NCI-H446 treated with DMSO at 0.1 percent for 48 hours (cell line): ENCODE results near the gene FXN.
"Not testable (repeated sequence)": the region's sequence is repeated elsewhere in the genome, so short reads cannot be mapped to it uniquely, and the experiment has no call there.

Source experiments
- DNase-seq: peaks from one replicate; lab custom pipeline; 2025; lab: John Stamatoyannopoulos, UW

FXN gene

GRCh38 chr9:69104830-69105527, 69.4 kb downstream of the FXN start:
- no peak for DNase-seq

GRCh38 chr9:69107771-69108170, 72.2 kb downstream of the FXN start:
- DNase-seq = no peak

DNA sequence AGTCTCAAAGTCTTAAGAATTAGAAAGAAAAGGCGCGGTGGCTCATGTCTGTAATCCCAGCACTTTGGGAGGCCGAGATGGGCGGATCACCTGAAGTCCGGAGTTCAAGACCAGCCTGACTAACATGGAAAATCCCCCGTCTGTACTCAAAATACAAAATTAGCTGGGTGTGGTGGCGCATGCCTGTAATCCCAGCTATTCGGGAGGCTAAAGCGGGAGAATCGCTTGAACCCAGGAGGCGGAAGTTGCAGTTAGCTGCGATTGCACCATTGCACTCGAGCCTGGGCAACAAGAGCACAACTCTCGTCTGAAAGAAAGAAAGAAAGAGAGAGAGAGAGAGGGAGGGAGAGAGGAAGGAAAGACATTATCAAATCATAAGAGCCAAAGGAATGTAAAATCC, 73.2 kb downstream of the FXN start:
- DNase-seq = not testable (repeated sequence)

GRCh38 chr9:69109152-69109551, 73.6 kb downstream of the FXN start:
- DNase-seq = no peak

DNA sequence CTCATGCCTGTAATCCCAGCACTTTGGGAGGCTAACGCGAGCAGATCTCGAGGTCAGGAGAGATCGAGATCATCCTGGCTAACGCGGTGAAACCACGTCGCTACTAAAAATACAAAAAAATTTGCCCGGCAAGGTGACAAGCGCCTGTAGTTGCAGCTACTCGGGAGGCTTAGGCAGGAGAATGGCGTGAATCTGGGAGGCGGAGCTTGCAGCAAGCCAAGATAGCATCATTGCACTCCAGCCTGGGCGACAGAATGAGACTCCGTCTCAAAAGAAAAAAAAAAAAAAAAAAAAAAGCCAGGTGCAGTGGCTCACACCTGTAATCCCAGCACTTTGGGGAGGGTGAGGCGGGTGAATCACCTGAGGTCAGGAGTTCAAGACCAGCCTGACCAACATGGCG, 77.1 kb downstream of the FXN start:
- not testable (repeated sequence) for DNase-seq

DNA sequence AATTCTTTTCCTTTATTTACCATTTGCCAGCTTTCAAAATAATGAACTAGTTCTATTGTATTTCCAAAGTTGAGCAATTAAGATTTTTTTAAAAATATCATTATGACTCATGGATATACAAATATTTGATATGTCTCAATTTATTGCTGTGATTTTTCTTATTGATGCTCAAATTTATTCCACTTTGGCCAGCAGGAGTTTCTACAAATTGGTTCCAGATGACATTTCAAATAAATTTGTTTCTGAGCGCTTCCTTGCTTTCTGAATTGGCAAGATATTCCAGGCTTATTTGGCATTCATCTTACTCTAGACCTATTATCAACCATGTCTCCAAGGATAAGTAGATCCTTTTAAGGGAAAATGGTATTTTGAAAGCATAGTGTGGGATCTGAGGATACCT, 80.1 kb downstream of the FXN start:
- DNase-seq = no peak

DNA sequence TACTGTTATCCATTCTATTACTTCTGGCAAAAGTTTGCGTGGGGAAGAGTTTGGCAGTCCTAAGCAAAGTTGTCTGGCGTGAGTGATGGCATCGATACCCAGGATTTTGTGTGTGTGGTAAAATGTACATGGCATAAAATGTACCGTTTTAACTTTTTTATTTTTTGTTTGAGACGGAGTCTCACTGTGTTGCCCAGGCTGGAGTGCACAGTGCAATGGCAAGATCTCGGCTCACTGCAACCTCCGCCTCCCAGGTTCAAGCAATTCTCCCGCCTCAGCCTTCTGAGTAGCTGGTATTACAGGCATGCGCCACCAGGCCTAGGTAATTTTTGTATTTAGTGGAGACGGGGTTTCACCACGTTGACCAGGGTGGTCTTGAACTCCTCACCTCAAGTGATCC, 83.1 kb downstream of the FXN start:
- DNase-seq = no peak

- DNase-seq = no peak
Measured at GRCh38 chr9:69120380-69121154, 85.0 kb downstream of the FXN start.

- DNase-seq = no peak
Measured at GRCh38 chr9:69121155-69122081, 85.9 kb downstream of the FXN start.

GRCh38 chr9:69122082-69122548, 86.6 kb downstream of the FXN start:
- no peak for DNase-seq

- DNase-seq = no peak
Measured at GRCh38 chr9:69122549-69123141, 87.1 kb downstream of the FXN start.

DNA sequence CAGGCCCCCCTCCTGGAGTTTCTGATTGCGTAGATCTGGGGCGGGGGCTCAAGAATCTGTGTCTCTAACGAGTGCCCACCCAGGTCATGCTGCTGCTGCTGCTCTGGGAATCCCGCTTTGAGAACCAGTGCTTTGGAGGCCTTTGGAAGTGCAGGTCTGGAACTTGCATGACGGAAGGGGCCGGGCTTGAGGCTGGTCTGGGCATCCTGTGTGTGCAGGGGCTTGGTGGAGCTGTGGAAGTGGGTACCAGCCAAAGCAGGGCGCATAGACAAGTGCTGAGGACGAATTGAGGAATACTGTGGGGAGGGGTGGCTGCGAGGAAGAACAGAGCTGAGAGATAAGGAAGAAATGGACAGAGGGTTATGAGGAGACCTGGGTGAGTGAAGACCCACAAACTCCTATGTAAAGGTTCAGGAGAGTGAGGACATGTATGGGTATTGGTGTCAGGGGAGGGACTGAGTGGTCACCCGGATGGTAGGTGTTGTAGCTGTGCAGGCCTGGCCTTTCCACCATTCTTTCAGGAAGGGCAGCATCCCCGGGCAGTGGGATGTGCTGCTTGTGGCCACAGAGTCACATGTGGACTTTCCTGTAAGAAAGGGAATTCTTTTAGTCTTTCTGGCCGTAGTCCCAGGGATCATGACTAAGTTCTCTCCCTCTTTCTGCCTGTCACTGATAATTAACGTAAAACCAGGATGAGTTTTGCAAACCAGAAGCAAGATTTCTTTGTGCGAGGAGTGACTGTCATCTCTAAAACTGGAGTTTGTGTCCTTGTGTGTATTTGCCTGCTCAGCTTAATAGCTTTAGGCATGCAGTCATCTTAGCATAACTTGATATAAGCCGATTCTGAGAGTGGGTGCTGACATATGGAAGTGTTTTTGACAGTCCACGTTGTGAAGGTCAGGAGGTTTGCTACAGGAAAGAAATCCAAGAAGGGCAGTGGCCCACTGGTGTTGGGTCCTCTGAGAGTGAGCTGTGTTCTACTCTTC, 95.2 kb downstream of the FXN start:
- DNase-seq = no peak

DNA sequence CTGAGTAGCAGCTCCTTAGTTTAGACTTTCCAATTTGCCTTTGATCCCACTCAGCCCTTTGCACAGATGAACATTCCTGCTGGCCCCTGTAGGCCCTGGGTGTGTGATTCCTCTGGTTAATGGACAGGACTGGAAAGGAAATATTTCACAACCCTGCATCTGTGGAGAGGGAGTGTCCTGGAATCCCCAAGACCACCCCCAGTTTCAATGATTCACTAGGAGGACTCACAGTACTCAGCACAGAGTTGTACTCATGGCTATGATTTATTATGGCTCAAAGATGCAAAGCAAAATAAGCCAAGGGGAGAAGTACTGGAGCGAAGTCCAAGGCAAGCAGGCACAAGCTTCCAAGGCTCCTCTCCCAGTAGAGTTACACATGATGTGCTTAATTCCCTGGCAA, 96.1 kb downstream of the FXN start:
- no peak for DNase-seq

DNA sequence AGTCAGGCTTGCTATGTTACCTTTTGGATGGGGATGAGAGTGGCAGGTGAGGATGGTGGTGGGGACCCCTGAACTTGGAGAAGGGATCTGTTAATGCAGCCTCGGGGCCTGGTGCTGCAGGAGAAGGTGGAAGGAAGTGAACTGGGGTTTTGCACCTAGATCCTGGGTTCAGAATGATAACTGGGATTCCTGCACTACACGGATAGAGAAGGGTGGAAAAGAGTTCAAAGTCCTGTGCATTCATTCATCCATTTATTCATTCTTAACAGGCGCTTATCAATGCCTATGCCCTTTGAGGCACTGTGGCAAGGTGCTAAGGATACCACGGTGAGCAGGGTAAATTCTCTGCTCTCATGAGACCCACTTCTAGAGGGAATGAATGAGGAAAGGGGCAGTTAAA, 96.8 kb downstream of the FXN start:
- no peak for DNase-seq

DNA sequence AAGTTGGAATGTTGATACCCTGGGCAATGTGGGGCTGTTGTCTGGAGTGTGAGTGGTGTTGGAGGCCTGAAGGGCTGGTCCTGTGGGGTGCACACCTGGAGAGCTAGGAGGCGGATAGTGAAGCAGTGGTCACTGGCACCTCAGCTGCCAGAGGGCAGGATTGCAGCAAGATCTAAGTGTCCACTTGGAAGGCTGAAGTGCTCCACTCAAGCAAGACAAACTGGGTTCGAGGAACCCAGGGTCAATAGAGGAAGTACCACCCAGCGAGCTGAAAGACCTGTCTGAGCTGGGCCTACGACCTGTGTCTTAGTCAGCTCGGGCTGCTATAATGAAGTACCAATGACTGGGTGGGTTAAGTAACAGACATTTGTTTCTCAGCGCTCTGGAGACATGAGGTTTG, 98.9 kb downstream of the FXN start:
- no peak for DNase-seq

GRCh38 chr9:69136185-69136584, 100.6 kb downstream of the FXN start:
- no peak for DNase-seq

GRCh38 chr9:69136779-69137178, 101.2 kb downstream of the FXN start:
- DNase-seq = no peak

DNA sequence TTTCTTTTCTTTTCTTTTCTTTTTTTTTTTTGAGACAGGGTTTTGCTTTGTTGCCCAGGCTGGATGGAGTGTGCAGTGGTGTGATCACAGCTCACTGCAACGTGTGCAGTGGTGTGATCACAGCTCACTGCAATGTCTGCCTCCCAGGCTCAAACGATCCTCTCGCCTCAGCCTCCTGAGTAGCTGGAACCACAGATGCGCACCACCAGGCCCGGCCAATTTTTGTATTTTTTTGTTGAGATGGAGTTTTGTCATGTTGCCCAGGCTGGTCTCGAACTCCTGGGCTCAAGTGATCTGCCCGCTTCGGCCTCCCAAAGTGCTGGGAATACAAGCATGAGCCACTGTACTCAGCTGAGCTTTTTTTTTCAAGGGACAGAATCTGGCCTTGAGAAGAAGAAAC, 101.8 kb downstream of the FXN start:
- no peak for DNase-seq

DNA sequence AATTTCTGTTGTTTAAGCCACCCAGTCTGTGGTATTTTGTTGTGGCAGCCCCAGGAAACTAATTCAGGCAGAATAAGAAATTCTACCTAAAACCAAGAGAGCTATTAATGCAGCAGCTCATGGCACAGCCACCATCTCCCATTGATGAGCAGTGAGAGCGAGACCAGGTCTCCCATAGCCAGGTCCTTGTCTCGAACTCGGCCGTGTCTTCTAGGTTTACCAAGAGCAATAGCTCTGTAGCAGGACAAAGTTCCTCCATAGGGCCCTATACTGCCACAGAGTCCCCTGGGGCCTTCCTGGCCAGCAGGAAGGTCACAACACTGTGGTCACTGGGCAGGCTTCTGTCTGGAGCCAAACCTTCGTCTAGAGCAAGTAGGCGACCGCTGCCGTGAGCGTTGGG, 104.0 kb downstream of the FXN start:
- no peak for DNase-seq

- DNase-seq = no peak
Measured at GRCh38 chr9:69140123-69140735, 104.7 kb downstream of the FXN start.
